Neural cell (in vitro differentiated cells): ENCODE data around the gene FABP1. TPM values are rescaled to one million over a fixed set of nuclear protein-coding genes. Genes with fewer than 3 reads are reported as not detected.

ENCODE experiments used
- H2AFZ ChIP-seq: fragments of 200-600, 300-800 bp; sonication (generic), shearing (Covaris generic); 2 replicates; pipeline ENCODE4 v1.6.0; 2014; ENCODE audit warnings: low read depth, mild to moderate bottlenecking, antibody characterized with exemption, low read length, moderate library complexity
- H3F3A ChIP-seq: fragments of 200-600 bp; shearing (Covaris generic); 2 replicates; pipeline ENCODE4 v1.6.1; 2016; ENCODE audit warnings: mild to moderate bottlenecking, moderate library complexity, mixed read lengths, antibody characterized with exemption, low read length; ENCODE audit not compliant: insufficient read depth, poor library complexity, severe bottlenecking
- H3K27ac ChIP-seq: fragments of 200-600, 300-800 bp; sonication (generic), shearing (Covaris generic); 2 replicates; pipeline ENCODE4 v1.5.1; 2014; ENCODE audit warnings: mild to moderate bottlenecking, low read length, moderate library complexity
- H3K27me3 ChIP-seq: fragments of 300-800, 200-600 bp; sonication (generic), shearing (Covaris generic); 2 replicates; pipeline ENCODE4 v1.6.0; 2014; ENCODE audit warnings: mild to moderate bottlenecking, low read depth, low read length, moderate library complexity; ENCODE audit not compliant: insufficient read depth
- H3K36me3 ChIP-seq: fragments of 300-800, 200-600 bp; sonication (generic), shearing (Covaris generic); 2 replicates; pipeline ENCODE4 v1.5.1; 2014; ENCODE audit warnings: mild to moderate bottlenecking, antibody characterized with exemption, low read length, moderate library complexity; ENCODE audit not compliant: insufficient read depth
- H3K4me2 ChIP-seq: fragments of 300-800, 200-600 bp; sonication (generic), shearing (Covaris generic); 2 replicates; pipeline ENCODE4 v1.6.0; 2014; ENCODE audit warnings: mild to moderate bottlenecking, low read length
- H3K4me3 ChIP-seq: fragments of 300-800, 200-600 bp; sonication (generic), shearing (Covaris generic); 2 replicates; pipeline ENCODE4 v1.5.1; 2014; ENCODE audit warnings: mild to moderate bottlenecking, low read length, moderate library complexity
- H3K79me2 ChIP-seq: fragments of 200-600 bp; shearing (Covaris generic); replicated peaks from 2 replicates; pipeline ENCODE4 v1.6.0; 2014; ENCODE audit warnings: mild to moderate bottlenecking, low read length, moderate library complexity; ENCODE audit not compliant: insufficient read depth
- H3K9ac ChIP-seq: fragments of 300-800, 200-600 bp; sonication (generic), shearing (Covaris generic); 2 replicates; pipeline ENCODE4 v1.6.1; 2016; ENCODE audit warnings: mild to moderate bottlenecking, low read length, mixed read lengths
- H3K9me2 ChIP-seq: fragments of 200-600 bp; shearing (Covaris generic); 2 replicates; pipeline ENCODE4 v1.6.1; 2016; ENCODE audit warnings: mild to moderate bottlenecking, low read length, mixed read lengths; ENCODE audit not compliant: insufficient read depth
- H3K9me3 ChIP-seq: fragments of 200-600, 300-800 bp; sonication (generic), shearing (Covaris generic); 2 replicates; pipeline ENCODE4 v1.6.1; 2016; ENCODE audit warnings: mild to moderate bottlenecking, mixed run types, low read length, moderate library complexity, mixed read lengths
- H4K20me1 ChIP-seq: fragments of 200-600 bp; shearing (Covaris generic); 2 replicates; pipeline ENCODE4 v1.6.1; 2016; ENCODE audit warnings: mild to moderate bottlenecking, mixed run types; ENCODE audit not compliant: insufficient read depth
- EP300 ChIP-seq: fragments of 450-650 bp; conservative IDR thresholded peaks from 2 replicates; pipeline ENCODE4 v1.6.1; 2014; ENCODE audit warnings: antibody characterized with exemption, mild to moderate bottlenecking, moderate library complexity; ENCODE audit not compliant: poor library complexity, severe bottlenecking
- EZH2 ChIP-seq: fragments of 200-600, 300-800 bp; shearing (Covaris generic), sonication (generic); IDR thresholded peaks from 2 replicates; pipeline ENCODE4 v1.6.1; 2014; ENCODE audit warnings: antibody characterized with exemption, low read length, borderline replicate concordance, mild to moderate bottlenecking; ENCODE audit not compliant: insufficient read depth, poor library complexity, severe bottlenecking
- MXI1 ChIP-seq: fragments of 450-650 bp; conservative IDR thresholded peaks from 2 replicates; pipeline ENCODE4 v1.6.1; 2014; ENCODE audit warnings: antibody characterized with exemption, mild to moderate bottlenecking; ENCODE audit not compliant: poor library complexity, severe bottlenecking
- POLR2AphosphoS5 ChIP-seq: IDR thresholded peaks from 2 replicates; pipeline ENCODE4 v1.6.1; 2012
- RAD21 ChIP-seq: fragments of 450-650 bp; conservative IDR thresholded peaks from 2 replicates; pipeline ENCODE4 v1.6.1; 2014; ENCODE audit warnings: antibody characterized with exemption, mild to moderate bottlenecking, moderate library complexity
- SMC3 ChIP-seq: fragments of 450-650 bp; conservative IDR thresholded peaks from 2 replicates; pipeline ENCODE4 v1.6.1; 2014; ENCODE audit warnings: antibody characterized with exemption, mild to moderate bottlenecking, moderate library complexity; ENCODE audit not compliant: poor library complexity
- TAF1 ChIP-seq: IDR thresholded peaks from 2 replicates; pipeline ENCODE4 v1.6.1; 2012; ENCODE audit warnings: low read depth
- polyA plus RNA-seq: library from polyadenylated mRNA; depleted of rRNA; stranded (reverse); fragments of >200 nt; gene quantifications from 2 replicates; pipeline ENCODE4 v1.2.3, GENCODE V29; 2014
- TF ChIP-seq, protein P1 (sequence below): IDR thresholded peaks from 2 replicates; pipeline ENCODE4 v1.6.1; 2012; ENCODE audit warnings: borderline replicate concordance
- TF ChIP-seq, protein P2 (sequence below): fragments of 450-650 bp; IDR thresholded peaks from 2 replicates; pipeline ENCODE4 v1.5.1; 2014; ENCODE audit warnings: antibody characterized with exemption, mild to moderate bottlenecking, moderate library complexity; ENCODE audit not compliant: poor library complexity, severe bottlenecking

FABP1 gene
- polyA plus RNA-seq, 1 donor from 2014 or later, result not detected

DNA sequence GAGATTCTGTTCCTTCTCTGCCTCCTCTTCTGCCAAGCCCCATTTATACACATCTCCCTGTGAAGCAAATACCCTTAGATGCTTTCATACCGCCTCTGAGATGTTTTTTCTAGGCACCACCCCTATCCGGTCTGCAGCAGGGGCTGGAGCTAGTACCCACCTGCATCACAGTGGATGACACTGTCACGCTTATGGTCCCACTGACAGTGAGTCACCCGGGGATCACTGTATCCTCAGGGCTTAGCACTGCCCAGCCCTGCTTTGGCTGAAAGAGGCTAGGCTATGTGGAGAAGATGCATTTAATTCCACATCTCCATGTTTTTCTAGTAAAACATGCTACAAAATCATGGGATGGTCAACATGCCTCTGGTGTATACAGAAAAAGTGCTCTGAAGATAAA is 9.9 kb downstream of the FABP1 start:
- no peaks in the 10 kb centered on the region for H3K36me3 ChIP-seq
- H3K27ac ChIP-seq, result no peak overlapping the region
- H3K4me2 ChIP-seq, result no peak overlapping the region
- no peaks in the 10 kb centered on the region for H3F3A ChIP-seq
- no peak overlapping the region for H3K9ac ChIP-seq
- H2AFZ ChIP-seq, result no peak overlapping the region
- no peak overlapping the region for H3K4me3 ChIP-seq
- TF ChIP-seq POLR2AphosphoS5 (no peak), EZH2 (no peak), TAF1 (no peak), SMC3 (no peak), EP300 (no peak), MXI1 (no peak), RAD21 (no peak)
- TF ChIP-seq, protein P1, sequence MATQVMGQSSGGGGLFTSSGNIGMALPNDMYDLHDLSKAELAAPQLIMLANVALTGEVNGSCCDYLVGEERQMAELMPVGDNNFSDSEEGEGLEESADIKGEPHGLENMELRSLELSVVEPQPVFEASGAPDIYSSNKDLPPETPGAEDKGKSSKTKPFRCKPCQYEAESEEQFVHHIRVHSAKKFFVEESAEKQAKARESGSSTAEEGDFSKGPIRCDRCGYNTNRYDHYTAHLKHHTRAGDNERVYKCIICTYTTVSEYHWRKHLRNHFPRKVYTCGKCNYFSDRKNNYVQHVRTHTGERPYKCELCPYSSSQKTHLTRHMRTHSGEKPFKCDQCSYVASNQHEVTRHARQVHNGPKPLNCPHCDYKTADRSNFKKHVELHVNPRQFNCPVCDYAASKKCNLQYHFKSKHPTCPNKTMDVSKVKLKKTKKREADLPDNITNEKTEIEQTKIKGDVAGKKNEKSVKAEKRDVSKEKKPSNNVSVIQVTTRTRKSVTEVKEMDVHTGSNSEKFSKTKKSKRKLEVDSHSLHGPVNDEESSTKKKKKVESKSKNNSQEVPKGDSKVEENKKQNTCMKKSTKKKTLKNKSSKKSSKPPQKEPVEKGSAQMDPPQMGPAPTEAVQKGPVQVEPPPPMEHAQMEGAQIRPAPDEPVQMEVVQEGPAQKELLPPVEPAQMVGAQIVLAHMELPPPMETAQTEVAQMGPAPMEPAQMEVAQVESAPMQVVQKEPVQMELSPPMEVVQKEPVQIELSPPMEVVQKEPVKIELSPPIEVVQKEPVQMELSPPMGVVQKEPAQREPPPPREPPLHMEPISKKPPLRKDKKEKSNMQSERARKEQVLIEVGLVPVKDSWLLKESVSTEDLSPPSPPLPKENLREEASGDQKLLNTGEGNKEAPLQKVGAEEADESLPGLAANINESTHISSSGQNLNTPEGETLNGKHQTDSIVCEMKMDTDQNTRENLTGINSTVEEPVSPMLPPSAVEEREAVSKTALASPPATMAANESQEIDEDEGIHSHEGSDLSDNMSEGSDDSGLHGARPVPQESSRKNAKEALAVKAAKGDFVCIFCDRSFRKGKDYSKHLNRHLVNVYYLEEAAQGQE, result no peak
- TF ChIP-seq, protein P2, sequence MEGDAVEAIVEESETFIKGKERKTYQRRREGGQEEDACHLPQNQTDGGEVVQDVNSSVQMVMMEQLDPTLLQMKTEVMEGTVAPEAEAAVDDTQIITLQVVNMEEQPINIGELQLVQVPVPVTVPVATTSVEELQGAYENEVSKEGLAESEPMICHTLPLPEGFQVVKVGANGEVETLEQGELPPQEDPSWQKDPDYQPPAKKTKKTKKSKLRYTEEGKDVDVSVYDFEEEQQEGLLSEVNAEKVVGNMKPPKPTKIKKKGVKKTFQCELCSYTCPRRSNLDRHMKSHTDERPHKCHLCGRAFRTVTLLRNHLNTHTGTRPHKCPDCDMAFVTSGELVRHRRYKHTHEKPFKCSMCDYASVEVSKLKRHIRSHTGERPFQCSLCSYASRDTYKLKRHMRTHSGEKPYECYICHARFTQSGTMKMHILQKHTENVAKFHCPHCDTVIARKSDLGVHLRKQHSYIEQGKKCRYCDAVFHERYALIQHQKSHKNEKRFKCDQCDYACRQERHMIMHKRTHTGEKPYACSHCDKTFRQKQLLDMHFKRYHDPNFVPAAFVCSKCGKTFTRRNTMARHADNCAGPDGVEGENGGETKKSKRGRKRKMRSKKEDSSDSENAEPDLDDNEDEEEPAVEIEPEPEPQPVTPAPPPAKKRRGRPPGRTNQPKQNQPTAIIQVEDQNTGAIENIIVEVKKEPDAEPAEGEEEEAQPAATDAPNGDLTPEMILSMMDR, result no peak
- H3K9me2 ChIP-seq, result no peaks in the 10 kb centered on the region
- H3K79me2 ChIP-seq, result no peaks in the 10 kb centered on the region
- no peaks in the 10 kb centered on the region for H4K20me1 ChIP-seq
- no peaks in the 10 kb centered on the region for H3K9me3 ChIP-seq
- H3K27me3 ChIP-seq, result no peaks in the 10 kb centered on the region

DNA sequence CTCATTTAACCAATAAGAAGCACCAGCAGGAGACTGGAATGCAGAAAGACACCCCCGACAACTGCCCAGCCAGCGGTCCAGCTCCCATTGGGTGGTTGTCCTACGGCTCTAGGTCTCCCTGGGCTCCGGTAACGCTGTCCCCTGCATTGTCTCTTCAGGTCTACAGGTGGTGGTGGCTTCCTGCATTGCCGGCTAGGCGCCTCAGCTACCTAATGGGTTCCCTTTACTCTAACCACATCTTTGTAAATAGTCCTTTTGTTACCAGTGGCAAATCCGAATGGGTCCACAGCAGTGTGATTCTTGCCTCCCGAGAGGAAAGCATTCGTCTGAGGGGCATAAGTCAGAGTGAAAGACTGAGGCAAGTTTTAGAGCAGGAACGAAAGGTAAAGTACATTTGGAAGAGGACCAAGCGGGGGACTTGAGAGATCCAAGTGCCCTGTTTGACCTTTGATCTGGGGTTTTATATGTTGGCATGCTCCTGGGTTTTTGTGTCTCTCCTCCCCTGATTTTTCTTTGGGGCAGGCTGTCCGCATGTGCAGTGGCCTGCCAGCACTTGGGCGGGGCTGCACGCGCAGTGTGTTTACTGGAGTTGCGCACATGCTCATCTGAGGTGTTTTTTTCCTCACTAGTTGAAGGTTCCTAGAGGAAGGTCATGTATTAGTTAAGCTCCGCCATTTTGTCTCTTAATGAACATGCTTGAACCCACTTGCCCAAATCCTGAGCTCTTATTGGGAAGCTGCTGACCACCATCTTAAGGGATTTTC is 11.0 kb downstream of the FABP1 start:
- H3K4me3 ChIP-seq, result no peak overlapping the region
- H3F3A ChIP-seq, result no peaks in the 10 kb centered on the region
- H3K79me2 ChIP-seq, result no peaks in the 10 kb centered on the region
- no peaks in the 10 kb centered on the region for H3K27me3 ChIP-seq
- H2AFZ ChIP-seq, result no peak overlapping the region
- no peak overlapping the region for H3K9ac ChIP-seq
- H3K9me2 ChIP-seq, result no peaks in the 10 kb centered on the region
- no peak overlapping the region for H3K4me2 ChIP-seq
- no peak for TF ChIP-seq MXI1
- TF ChIP-seq, protein P1, result no peak
- TF ChIP-seq SMC3, result no peak
- TF ChIP-seq, protein P2, result no peak
- TF ChIP-seq EZH2, result no peak
- TF ChIP-seq TAF1, result no peak
- no peak for TF ChIP-seq EP300
- TF ChIP-seq RAD21, result no peak
- no peak for TF ChIP-seq POLR2AphosphoS5
- H4K20me1 ChIP-seq, result no peaks in the 10 kb centered on the region
- H3K27ac ChIP-seq, result no peak overlapping the region
- no peaks in the 10 kb centered on the region for H3K36me3 ChIP-seq
- H3K9me3 ChIP-seq, result no peaks in the 10 kb centered on the region
